HG02759 (cell line): ENCODE measurements around the gene SH2D6.
"Not testable (repeated sequence)": the region's sequence is repeated elsewhere in the genome, so short reads cannot be mapped to it uniquely, and the experiment has no call there.

Experiments
- ATAC-seq: cut with Tn5 transposase; IDR thresholded peaks from one replicate; pipeline ENCODE4 v1.9.1; 2021; ENCODE audit warnings: mild to moderate bottlenecking, moderate library complexity; ENCODE audit not compliant: unreplicated experiment

SH2D6 gene

DNA sequence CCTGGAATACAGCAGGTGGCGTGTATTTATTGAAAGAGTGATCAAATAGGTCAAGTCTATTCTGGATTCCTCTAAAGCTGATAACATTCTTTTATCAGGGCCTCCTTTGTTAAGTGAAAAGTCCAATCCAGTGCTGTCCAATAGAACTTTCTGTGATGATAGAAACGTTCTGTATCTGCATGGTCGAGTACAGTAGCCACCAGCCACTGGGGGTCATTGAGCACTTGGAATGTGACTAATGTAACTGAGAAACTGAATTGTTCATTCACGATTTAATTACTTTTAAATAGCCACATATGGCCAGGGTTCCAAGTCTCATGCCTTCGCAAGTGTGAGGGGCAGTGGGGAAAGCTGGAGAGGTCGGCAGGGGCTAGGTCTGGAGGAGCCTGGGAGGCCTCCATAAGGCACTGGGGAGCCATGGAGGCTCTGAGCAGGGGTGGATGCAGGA lies 20.5 kb downstream of the SH2D6 start:
- ATAC-seq = no peak

DNA sequence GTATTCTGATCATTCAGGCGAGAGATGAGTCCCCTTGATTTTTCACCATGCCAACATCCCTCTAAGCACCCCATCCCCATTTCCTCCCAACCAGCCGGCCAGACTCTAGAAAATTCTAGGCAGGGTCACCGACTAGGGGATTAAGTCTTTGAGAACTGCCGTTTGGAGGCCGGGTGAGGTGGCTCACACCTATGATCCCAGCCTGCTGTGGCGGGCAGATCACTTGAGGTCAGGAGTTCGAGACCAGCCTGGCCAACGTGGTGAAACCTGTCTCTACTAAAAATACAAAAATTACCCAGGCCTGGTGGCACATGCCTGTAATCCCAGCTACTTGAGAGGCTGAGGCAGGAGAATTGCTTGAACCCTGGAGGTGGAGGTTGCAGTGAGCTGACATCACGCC lies 21.1 kb downstream of the SH2D6 start:
- not testable (repeated sequence) for ATAC-seq

DNA sequence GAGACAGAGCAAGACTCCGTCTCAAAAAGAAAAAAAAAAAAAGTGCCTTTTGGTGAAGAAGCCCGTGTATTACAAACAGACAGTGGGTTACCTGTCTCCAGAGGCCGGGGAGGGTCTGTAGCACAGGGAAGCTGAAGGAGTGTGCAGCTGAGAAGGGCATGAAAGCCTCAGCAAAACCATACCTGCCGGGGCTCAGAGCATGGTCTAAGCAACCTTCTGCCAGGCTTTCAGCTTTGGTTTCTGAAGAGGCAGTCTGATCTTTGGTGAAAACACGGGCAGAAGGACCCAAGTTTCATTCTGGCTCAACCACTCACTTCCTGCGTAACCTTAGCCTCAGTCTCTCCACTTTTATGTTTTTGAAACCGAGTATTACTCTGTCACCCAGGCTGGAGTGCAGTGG lies 21.5 kb downstream of the SH2D6 start:
- no peak for ATAC-seq

DNA sequence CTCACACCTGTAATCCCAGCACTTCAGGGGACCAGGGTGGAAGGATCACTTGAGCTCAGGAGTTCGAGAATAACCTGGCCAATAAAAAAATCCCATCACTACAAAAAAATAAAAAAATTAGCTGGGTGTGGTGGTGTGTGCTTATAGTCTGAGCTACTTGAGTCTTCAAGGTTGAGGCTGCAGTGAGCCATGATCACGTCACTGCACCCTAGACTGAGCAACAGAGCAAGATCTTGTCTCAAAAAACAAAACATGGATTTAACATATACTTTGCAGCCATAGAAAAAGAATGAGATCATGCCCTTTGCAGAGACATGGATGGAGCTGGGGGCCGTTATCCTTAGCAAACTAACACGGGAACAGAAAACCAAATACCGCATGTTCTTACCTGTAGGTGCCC lies 22.2 kb downstream of the SH2D6 start:
- ATAC-seq = no peak

DNA sequence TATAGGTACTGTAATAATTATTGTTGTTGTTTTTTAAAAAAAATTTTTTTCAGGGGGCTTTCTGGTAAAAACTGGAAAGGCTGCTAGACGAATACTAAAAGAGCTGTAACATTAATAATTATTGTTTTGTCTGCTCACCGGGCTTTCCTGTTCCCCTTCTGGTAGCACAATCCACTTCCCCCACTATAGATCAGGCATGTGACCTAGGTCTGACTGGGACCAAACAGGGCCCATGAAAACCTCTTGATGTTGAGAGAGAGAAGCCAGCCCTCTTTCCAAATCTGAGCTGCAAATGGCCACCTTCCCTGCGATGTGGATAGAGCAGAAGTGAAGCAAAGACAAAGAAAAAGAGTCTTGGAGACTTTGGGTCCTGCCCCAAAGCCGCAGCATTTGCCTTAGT lies 23.4 kb downstream of the SH2D6 start:
- no peak for ATAC-seq

DNA sequence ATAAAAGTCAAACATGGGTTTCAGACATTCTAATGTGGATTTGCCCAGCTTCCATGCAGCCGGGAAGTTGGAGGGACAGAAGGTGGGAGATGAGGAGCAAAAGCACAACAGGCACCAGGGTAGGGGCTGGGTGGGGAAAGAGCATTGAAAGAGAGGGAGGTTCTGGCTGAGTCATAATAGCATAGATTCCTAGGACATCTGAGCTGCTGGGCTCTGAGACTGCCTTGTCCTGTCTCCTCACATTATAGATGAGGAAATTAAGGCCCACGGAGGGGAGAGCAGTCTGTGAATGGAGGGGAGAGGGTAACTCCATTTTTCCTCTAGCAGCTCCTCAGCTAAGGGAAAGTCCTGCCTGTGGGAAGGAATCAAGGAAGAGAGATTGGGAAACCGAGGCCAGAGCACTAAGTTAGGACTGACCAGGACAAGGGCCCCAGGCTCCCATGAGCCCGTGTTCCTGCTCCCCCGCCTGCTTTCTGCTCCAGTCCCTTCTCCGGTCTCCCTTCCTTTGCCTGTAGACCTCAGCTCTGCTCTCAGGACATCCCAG lies 26.2 kb downstream of the SH2D6 start:
- ATAC-seq = no peak

DNA sequence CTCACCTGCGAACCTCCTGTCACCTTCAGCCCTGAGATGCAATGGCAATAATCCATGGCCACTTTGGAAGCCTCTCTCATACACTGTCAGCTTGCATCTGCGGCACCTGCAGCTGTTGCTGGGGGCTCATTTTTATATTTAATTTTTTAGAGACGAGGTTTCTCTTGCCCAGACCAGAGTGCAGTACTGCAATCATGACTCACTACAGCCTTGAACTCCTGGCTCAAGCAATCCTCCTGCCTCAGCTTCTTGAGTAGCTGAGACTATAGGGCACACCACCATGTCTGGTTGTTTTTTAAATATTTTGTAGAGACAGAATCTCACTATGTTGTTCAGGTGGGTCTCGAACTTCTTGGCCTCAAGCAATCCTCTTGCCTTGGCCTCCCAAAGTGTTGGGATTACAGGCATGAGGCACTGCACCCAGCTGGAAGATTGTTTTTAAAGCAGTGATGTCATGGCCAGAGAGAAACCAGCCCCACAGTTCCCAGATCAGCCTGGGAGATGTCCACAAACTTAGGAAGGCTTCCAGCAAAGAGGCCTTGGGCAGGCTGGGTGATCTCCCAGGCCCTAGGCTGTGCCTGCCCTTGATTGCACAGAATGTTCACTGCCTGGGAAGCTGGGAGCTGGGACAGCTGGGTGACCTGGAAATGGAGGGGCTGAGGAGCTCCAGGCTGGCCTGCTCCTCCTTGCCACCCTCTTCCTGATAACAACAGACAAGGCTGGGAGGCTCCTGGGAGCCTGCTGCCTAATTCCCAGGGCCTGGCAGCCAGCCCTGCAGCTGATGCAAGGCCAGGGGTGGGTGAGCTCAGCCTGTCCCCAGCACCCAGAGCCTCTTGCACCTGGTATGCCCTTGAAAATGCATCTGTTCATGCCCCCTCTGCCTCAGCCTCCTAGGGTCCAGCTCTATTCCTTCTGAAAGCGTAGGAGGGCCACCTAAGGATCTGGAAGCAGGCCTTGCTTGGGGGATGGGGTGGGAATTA lies 27.1 kb downstream of the SH2D6 start:
- no peak for ATAC-seq

DNA sequence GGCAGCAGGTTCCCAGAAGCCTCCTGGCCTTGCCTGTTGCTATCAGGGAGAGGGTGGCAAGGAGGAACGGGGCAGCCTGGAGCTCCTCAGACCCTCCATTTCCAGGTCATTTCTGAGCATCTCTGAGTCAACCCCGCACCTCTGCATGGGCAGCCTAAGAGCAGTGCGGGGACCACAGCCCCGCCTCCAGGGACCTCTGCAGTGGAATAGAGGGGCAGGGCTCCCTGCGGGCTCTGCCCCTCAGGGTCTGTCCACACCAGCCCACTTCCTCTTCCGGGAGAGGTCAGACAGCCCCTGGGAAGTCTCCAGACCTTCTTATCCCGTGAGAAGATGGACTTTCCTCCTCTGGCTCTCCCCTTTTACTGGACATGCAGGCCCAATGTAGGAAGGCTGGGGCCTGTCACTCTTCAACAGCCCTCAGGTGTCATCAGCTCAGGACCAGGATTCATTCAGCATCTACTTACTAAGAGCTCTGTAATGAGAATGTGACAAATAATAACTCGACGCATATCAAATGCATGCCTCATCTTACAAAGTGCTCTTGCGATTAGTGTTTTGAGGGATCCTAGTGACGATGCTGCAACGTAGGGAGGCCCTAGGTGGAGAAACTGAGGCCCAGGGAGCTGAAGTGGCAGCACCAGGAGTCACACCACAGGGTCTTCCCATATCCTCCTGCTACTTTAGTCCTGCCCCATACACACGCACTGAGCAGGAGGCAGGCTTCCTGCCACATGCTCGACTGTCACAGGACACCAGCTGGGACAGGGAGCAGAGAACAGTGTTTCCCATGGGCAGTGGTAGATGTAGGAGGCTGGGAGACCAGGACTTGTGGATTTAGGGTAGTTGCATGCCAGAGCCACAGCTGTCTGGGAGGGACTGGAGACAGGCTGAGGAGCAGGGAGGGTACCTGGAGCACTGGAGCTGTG lies 28.0 kb downstream of the SH2D6 start:
- ATAC-seq = no peak

DNA sequence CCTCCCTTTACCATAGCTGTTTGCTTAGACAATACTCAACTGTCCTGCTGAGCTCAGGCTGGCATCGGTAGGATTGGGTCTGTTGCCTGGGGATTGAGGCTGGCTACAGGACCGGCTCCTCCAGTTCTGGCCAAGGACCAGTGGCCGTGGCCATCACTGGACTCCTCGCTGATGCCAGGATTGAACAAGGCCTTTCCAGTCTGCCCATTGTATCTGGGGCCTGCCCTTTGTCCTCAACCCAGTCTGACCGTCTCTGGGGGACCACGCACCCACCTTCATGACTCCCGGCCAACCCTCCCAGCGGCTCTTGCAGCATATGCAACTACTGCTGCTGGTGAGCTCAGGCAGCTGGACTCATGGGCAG lies 28.7 kb downstream of the SH2D6 start:
- ATAC-seq = no peak

DNA sequence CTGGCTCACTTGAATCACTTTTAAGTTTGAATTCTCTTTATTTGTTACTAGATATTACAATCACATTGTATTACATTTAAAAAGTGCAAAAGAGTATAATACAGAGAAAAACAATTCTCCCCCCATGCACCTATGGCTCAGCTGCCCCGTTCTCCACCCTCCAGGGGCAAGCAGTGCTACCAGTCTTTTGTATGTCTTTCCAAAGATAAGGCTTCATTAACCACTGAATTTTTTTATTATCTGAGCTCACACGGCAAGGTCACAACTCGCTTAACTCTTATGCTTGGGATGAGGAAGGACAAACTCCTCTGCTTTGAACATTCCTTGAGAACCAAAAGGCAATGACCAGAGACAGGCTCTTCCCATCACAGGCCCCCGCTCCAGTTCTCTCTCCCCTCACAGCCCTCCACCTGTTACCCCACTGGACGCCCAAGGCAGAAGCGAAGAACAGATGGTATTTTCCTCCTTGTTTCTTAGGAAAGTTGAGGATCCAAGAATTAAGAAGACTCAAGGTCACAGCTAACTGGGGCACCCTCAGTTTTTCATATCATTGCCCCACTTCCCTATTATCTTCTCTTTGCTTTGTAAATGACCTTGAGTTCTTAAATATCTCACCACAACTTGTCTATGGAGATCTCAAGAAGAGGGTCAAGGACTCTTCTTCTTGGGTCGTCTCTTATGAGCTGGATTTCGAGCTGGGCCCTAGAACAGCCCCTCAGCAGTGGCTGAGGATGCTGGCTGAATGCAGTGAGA lies 30.1 kb downstream of the SH2D6 start:
- no peak for ATAC-seq

DNA sequence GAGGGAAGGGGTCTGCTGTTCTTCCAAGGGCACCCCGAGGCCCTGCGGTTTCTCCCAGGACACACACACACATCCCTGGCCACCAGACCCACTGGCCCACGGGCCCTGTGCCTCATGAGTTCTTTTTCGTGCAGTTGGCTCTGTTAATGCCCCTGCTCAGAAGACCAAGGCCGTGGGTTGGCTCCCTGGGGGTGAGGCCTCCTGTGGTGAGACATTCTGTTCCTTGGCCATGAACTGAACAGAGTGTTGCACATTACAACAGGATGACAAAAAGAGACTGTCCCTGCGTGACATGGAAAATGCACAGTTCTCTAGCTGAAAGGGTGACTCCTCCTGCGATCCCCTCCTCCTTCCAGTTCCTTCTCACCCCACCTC lies 30.7 kb downstream of the SH2D6 start:
- no peak for ATAC-seq

DNA sequence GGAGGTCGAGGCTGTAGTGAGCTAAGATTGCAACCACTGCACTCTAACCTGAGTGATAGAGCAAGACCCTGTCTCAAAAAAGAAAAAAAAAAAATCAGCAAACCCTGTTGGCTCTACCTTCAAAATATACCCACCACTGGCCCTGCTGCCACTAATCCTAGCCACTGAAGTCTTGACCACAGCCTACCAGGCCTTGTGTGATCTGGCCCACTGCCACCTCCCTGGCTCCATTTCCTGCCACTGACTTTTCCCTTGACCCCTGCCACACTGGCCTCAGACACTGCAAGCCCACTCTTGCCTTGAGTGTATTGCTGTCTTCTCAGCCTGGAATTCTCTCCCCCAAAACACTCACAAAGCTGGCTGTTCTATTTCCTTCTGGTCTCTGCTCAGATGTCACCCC lies 33.7 kb downstream of the SH2D6 start:
- ATAC-seq = no peak

DNA sequence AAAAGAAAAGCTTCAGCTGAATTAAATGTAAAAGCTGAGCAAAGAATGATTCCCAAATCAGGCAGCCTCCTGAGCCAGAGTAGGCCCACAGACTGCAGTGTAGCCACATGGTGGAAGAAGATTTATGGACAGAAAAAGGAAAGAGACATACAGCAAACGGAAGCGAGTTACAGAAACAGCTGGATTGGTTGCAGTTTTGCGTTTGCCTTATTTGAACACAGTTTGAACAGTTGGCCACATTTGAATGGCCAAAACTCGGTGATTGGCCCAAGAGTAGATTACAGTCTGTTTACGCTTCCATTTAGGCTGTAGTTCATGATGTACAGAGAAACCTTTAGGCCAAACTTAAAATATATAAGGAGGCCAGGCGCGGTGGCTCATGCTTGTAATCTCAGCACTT lies 35.1 kb downstream of the SH2D6 start:
- ATAC-seq = no peak

DNA sequence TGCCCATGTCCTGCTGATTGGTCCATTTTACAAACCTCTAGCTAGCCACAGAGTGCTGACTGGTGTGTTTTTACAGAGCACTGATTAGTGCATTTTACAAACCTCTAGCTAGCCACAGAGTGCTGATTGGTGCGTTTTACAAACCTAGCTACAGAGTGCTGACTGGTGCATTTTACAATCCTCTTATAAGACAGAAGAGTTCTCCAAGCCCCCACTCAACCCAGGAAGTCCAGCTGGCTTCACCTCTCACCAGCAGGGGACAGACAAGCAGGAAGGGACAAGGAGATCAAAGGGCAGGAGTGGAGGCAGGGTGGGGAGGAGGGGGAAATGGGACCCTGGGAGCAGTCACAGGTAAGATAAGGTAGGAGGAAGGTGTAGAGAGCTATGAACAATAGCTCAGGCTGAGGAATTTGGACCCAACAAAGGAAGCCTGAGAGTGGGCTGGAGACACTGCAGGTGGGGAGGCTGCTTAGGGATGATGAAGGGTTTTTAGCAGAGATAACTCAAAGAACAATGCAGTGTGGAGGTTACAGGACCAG lies 37.1 kb downstream of the SH2D6 start:
- ATAC-seq = no peak

DNA sequence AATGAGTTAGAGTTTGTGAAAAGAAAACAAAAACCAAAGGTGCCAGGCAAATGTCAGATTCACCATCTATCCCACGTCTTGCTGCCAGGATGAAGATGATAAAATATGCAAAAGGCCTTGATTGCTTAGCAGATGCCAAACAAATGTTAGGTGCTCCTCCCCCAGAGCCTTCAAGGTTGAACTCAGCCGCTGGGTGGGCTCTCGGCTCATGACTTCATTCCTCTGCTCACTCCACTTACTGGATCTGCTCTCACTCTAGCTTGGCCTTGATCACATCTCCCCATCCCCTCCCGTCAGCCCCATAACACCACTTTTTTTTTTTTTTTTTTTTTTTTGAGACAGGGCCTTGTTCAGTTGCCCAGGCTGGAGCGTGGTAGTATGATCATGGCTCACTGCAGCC lies 38.5 kb downstream of the SH2D6 start:
- no peak for ATAC-seq

DNA sequence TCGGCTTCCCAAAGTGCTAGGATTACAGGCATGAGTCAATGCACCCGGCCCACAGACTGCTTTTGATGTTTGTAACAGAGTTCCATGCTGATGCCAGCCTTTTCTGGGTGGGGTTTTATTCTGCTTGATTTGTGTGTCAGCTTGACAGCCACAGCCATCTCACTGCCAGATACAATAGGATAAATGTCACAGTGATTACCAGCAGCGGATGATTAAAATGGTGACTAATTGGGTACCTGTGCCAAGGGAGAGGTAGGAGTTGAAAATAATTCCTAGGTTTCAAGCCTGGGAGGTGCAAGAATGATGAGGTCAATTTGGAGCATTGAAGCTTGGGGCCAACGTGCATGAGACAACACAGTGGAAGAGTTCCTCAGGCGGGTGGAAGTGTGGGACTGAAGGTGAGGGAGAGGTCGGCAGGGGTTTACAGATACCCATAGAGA lies 39.4 kb downstream of the SH2D6 start:
- no peak for ATAC-seq

DNA sequence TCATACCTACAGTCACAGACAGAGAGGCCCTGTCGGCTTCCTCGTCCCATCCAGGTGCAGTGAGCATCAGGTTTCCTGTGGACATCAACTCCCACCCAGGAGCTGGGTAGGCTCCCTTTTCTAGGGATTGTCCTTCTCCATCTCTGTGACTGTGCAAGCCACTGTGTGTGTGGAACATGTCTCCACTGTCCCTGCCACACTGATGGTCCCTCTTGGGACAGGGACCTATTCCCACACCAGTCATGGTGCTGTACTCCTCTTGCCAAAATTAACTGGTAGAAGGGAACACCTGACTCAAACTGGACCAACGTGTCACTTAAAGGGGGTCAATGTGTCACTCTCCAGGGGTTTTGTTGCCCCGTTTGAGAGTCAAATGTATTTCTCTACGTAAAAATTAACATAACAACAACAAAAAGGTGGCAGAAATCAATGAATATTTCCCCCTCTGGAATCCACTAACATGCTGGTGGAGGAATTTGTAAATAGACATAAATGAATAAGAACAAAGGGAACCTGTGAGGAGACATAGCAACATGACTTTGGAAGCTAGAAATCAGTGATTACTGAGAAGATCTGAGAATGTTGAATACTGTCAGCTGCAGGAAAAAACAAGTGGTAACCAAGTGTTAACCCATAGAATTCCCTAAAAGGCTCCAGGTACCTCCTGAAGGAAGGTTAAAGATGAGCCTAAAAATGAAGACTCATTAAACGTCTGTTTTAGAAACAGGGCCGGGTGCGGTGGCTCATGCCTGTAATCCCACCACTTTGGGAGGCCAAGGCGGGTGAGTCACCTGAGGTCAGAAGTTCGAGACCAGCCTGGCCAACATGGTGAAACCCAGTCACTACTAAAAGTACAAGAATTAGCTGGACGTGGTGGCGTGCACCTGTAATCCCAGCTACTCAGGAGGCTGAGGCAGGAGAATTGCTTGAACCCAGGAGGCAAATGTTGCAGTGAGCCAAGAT lies 40.4 kb downstream of the SH2D6 start:
- no peak for ATAC-seq

DNA sequence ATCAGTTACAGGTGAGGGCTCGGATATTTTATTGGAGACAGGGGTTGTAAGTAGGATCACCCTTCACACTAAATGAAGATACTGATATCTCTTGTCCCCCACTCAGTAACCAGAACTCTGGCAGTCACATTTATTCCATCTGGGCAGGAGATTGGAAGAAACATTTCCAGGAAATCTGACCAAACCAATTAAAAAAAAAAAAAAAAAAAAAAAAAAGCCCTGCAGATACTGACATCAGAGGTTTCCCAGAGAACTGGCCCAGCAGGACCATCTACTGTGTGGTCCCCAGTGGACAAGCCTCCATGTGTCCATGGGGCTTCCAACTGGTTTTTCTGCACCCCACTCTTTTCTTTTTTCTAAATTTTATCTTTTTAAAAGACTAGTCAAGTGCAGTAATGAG lies 41.3 kb downstream of the SH2D6 start:
- no peak for ATAC-seq

DNA sequence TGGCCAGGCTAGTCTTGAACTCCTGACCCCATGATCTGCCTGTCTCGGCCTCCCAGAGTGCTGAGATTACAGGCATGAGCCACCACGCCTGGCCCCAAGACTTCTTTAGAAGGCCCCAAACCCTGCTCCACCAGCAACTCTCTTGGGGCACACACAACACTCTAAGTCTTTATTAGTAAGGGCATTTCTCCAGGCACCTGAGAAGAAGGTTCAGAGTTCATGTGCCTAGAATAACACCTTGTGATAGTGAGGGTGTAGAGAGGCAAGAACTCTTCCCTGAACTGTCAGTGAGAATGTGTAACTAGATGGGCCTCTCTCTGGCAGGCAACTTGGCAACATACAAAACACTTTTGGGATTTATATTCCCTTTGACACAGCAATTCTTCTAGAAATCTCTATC lies 43.8 kb downstream of the SH2D6 start:
- ATAC-seq = no peak
